K562 (cell line): Measurements from ENCODE around the gene MEX3D. TPM values are rescaled to one million over a fixed set of nuclear protein-coding genes. Genes with fewer than 3 reads are reported as not detected.

Experiments
- ARHGAP35 ChIP-seq: fragments of 450-650 bp; IDR thresholded peaks from 2 replicates; pipeline ENCODE4 v1.6.1; 2018; ENCODE audit not compliant: partially characterized antibody
- CBX3 ChIP-seq, 2 experiments: IDR thresholded peaks; 1 replicate in 1 of 2; 2 replicates in 1 of 2; pipeline ENCODE4 v1.6.1; 2012; ENCODE audit warnings: inconsistent platforms in 2 of 2, low read length in 2 of 2, borderline replicate concordance in 1 of 2, control low read depth in 1 of 2
- CHCHD3 ChIP-seq: fragments of 250-450 bp; sonication (Bioruptor Pico); IDR thresholded peaks from 2 replicates; pipeline ENCODE4 v2.1.2; 2022; ENCODE audit warnings: mild to moderate bottlenecking
- ESRRA ChIP-seq: fragments of 450-650 bp; IDR thresholded peaks from 2 replicates; pipeline ENCODE4 v1.6.1; 2014; ENCODE audit warnings: low read depth, mild to moderate bottlenecking, moderate library complexity, borderline replicate concordance
- FOXM1 ChIP-seq, 2 experiments: fragments of 450-650 bp in 1 of 2; sonication (generic) in 1 of 2; formaldehyde crosslinking in 1 of 2; IDR thresholded peaks; 2 replicates each; pipeline versions ENCODE4 v1.6.1 to v1.9.0; 2017 to 2022; ENCODE audit warnings: low read depth in 2 of 2, mild to moderate bottlenecking in 2 of 2, missing genetic modification reagents in 1 of 2, moderate library complexity in 1 of 2
- GATAD2B ChIP-seq: fragments of 450-650 bp; IDR thresholded peaks from 2 replicates; pipeline ENCODE4 v1.6.1; 2017; ENCODE audit warnings: mild to moderate bottlenecking, borderline replicate concordance
- HDAC1 ChIP-seq, 2 experiments: fragments of 450-650 bp; IDR thresholded peaks; 2 replicates each; pipeline ENCODE4 v1.6.1; 2016 to 2017; ENCODE audit warnings: inconsistent platforms in 1 of 2, mild to moderate bottlenecking in 1 of 2, moderate library complexity in 1 of 2
- ID3 ChIP-seq, 2 experiments: fragments of 250-450 bp in 1 of 2; fragments of 450-650 bp in 1 of 2; sonication (Bioruptor Pico) in 1 of 2; IDR thresholded peaks; 2 replicates each; pipeline versions ENCODE4 v1.6.1 to v1.8.0; 2016 to 2021; ENCODE audit warnings: mild to moderate bottlenecking in 2 of 2, moderate library complexity in 2 of 2, missing compliant biosample characterization in 1 of 2, missing genetic modification characterization in 1 of 2
- KLF13 ChIP-seq: fragments of 450-650 bp; IDR thresholded peaks from 2 replicates; pipeline ENCODE4 v1.6.1; 2016; ENCODE audit warnings: missing genetic modification characterization, low read depth, mild to moderate bottlenecking, missing compliant biosample characterization, moderate library complexity, borderline replicate concordance
- KLF16 ChIP-seq: IDR thresholded peaks from 2 replicates; pipeline ENCODE4 v1.6.1; 2016; ENCODE audit warnings: antibody characterized with exemption
- MYNN ChIP-seq, 2 experiments: sonication (generic); formaldehyde crosslinking in 1 of 2; IDR thresholded peaks; 2 replicates each; pipeline versions ENCODE4 v1.5.0 to v1.6.1; 2016 to 2020; ENCODE audit warnings: antibody characterized with exemption in 1 of 2, missing genetic modification reagents in 1 of 2
- NCOA4 ChIP-seq: fragments of 450-650 bp; IDR thresholded peaks from 2 replicates; pipeline ENCODE4 v1.6.1; 2018; ENCODE audit warnings: mild to moderate bottlenecking; ENCODE audit not compliant: partially characterized antibody
- NFIC ChIP-seq: fragments of 450-650 bp; IDR thresholded peaks from 2 replicates; pipeline ENCODE4 v1.6.1; 2017; ENCODE audit warnings: mild to moderate bottlenecking, inconsistent platforms
- PHF20 ChIP-seq: fragments of 450-650 bp; IDR thresholded peaks from 2 replicates; pipeline ENCODE4 v1.6.1; 2018; ENCODE audit not compliant: partially characterized antibody
- POLR2G ChIP-seq: fragments of 200-400 bp; formaldehyde crosslinking; IDR thresholded peaks from 2 replicates; pipeline ENCODE4 v1.6.1; 2017; ENCODE audit warnings: low read depth, mild to moderate bottlenecking, antibody characterized with exemption, low read length, moderate library complexity
- SMARCC2 ChIP-seq: fragments of 450-650 bp; IDR thresholded peaks from 2 replicates; pipeline ENCODE4 v1.6.1; 2017; ENCODE audit warnings: antibody characterized with exemption, moderate library complexity, mild to moderate bottlenecking, low read depth
- ZNF436 ChIP-seq: fragments of 250-450, 450-650 bp; sonication (Bioruptor Pico); formaldehyde crosslinking; IDR thresholded peaks from 2 replicates; pipeline ENCODE4 v1.7.0; 2020; ENCODE audit warnings: mild to moderate bottlenecking
- polyA plus RNA-seq, 8 experiments: library from polyadenylated mRNA; depleted of rRNA in 4 of 8; stranded (reverse) in 5 of 8; unstranded in 3 of 8; fragments of >200 nt; fragmentation: Nextera tagmentation in 2 of 8; fragmentation: Illumina TruSeq in 1 of 8; extraction: Ambion mirVana in 2 of 8; extraction: Trizol in 1 of 8; gene quantifications; 2 replicates each; pipeline versions ENCODE4 v1.2.1 to v1.2.3, GENCODE V29; 2011 to 2014; ENCODE audit warnings: inconsistent platforms in 1 of 8, missing spikeins in 1 of 8
- total RNA-seq, 7 experiments: library from RNA; depleted of rRNA in 6 of 7; stranded (reverse); fragments of >200 nt in 6 of 7; fragmentation: Illumina TruSeq in 2 of 7; extraction: Trizol in 2 of 7; gene quantifications; 2 replicates each; pipeline versions ENCODE4 v1.2.1 to v1.2.3, GENCODE V29; 2011 to 2021; ENCODE audit warnings: low replicate concordance in 1 of 7
- TF ChIP-seq, protein P1 (sequence below): fragments of 450-650 bp; IDR thresholded peaks from 2 replicates; pipeline ENCODE4 v1.6.1; 2016; ENCODE audit warnings: antibody characterized with exemption
- TF ChIP-seq, protein P2 (sequence below), 3 experiments: fragments of 200-800 bp in 1 of 3; fragments of 250-450 bp in 1 of 3; fragments of 450-650 bp in 1 of 3; sonication (Bioruptor Pico) in 1 of 3; sonication (Bioruptor generic) in 1 of 3; formaldehyde crosslinking in 1 of 3; IDR thresholded peaks; 2 replicates each; pipeline versions ENCODE4 v1.6.1 to v1.8.0; 2016 to 2022; ENCODE audit warnings: mild to moderate bottlenecking in 2 of 3, missing genetic modification characterization in 2 of 3, missing compliant biosample characterization in 1 of 3, moderate library complexity in 1 of 3
- TF ChIP-seq, protein P3 (sequence below): fragments of 450-650 bp; IDR thresholded peaks from 2 replicates; pipeline ENCODE4 v1.6.1; 2016; ENCODE audit warnings: borderline replicate concordance

MEX3D gene
- total and polyA plus RNA-seq, 9 of the 15 experiments (the other 6 are each of a cell fraction or from before 2014, with no cell fraction given) = 1.7 to 39.3 (median 5.7) TPM

DNA sequence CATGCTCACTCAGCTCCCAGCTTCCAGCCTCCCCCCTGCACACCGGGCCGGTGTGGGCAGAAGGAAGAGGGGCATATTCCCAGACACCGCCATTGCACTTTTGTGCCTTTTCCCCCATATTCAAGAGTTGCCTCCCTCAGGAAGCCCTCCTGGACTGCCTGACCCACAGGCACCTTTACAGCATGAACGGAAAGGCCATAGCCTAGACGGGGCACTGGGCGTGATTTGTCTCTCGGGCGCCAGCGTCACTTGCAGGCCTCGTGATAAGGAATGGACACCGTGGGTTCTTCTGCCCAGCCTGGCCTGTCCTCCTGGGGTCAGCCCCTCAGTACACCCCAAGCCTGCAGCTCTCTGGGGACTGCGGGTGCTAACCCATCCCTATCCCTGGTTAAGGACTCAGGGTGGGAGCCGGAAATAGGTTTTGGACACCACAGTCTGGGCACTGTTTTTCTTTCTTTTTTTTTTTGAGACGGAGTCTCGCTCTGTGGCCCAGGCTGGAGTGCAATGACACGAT, 38.1 kb upstream of the MEX3D start (continued):
- TF ChIP-seq ARHGAP35 (peak; percentile 49), FOXM1 (IDR thresholded peaks at IDR 0.05; ENCODE audit: low read depth) (0 out of 2 replicates have a peak, but pooled peaks have one; percentile 29), FOXM1 (CRISPR knock-in tag; IDR thresholded peaks at IDR 0.05; ENCODE audit: low read depth) (no peak), MYNN (IDR thresholded peaks at IDR 0.05) (no peak), MYNN (CRISPR knock-in tag; IDR thresholded peaks at IDR 0.05) (no peak), SMARCC2 (no peak), GATAD2B (no peak), KLF16 (no peak), NCOA4 (peak; percentile 60), PHF20 (peak; percentile 56), ID3 (CRISPR knock-in tag; IDR thresholded peaks at IDR 0.05) (no peak), ID3 (tag; IDR thresholded peaks at IDR 0.05) (0 out of 2 replicates have a peak, but pooled peaks have one; percentile 4), POLR2G (no peak), KLF13 (peak; percentile 40; the same call in 1 of the 2 replicates), NFIC (peak; percentile 33; the same call in 1 of the 2 replicates), HDAC1 (IDR thresholded peaks at IDR 0.05) (peak; percentile 24 to 67; a peak in 2 of 4 replicates), ESRRA (peak; percentile 35; the same call in 1 of the 2 replicates), CBX3 (IDR thresholded peaks at IDR 0.05; ENCODE audit: borderline replicate concordance in 1 of 2, low read length in 2 of 2) (0 out of 3 replicates have a peak, but pooled peaks of 1 of the 2 experiments have one; percentile 6), CHCHD3 (CRISPR knock-in tag) (no peak), ZNF436 (CRISPR knock-in tag) (peak; percentile 99)
- TF ChIP-seq, protein P1, sequence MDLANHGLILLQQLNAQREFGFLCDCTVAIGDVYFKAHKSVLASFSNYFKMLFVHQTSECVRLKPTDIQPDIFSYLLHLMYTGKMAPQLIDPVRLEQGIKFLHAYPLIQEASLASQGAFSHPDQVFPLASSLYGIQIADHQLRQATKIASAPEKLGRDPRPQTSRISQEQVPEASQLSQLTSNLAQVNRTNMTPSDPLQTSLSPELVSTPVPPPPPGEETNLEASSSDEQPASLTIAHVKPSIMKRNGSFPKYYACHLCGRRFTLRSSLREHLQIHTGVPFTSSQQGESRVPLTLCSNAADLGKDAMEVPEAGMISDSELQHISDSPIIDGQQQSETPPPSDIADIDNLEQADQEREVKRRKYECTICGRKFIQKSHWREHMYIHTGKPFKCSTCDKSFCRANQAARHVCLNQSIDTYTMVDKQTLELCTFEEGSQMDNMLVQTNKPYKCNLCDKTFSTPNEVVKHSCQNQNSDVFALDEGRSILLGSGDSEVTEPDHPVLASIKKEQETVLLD = no peak
- TF ChIP-seq, protein P2, sequence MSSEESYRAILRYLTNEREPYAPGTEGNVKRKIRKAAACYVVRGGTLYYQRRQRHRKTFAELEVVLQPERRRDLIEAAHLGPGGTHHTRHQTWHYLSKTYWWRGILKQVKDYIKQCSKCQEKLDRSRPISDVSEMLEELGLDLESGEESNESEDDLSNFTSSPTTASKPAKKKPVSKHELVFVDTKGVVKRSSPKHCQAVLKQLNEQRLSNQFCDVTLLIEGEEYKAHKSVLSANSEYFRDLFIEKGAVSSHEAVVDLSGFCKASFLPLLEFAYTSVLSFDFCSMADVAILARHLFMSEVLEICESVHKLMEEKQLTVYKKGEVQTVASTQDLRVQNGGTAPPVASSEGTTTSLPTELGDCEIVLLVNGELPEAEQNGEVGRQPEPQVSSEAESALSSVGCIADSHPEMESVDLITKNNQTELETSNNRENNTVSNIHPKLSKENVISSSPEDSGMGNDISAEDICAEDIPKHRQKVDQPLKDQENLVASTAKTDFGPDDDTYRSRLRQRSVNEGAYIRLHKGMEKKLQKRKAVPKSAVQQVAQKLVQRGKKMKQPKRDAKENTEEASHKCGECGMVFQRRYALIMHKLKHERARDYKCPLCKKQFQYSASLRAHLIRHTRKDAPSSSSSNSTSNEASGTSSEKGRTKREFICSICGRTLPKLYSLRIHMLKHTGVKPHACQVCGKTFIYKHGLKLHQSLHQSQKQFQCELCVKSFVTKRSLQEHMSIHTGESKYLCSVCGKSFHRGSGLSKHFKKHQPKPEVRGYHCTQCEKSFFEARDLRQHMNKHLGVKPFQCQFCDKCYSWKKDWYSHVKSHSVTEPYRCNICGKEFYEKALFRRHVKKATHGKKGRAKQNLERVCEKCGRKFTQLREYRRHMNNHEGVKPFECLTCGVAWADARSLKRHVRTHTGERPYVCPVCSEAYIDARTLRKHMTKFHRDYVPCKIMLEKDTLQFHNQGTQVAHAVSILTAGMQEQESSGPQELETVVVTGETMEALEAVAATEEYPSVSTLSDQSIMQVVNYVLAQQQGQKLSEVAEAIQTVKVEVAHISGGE (CRISPR knock-in tag; IDR thresholded peaks at IDR 0.05) = no peak
- TF ChIP-seq, protein P3, sequence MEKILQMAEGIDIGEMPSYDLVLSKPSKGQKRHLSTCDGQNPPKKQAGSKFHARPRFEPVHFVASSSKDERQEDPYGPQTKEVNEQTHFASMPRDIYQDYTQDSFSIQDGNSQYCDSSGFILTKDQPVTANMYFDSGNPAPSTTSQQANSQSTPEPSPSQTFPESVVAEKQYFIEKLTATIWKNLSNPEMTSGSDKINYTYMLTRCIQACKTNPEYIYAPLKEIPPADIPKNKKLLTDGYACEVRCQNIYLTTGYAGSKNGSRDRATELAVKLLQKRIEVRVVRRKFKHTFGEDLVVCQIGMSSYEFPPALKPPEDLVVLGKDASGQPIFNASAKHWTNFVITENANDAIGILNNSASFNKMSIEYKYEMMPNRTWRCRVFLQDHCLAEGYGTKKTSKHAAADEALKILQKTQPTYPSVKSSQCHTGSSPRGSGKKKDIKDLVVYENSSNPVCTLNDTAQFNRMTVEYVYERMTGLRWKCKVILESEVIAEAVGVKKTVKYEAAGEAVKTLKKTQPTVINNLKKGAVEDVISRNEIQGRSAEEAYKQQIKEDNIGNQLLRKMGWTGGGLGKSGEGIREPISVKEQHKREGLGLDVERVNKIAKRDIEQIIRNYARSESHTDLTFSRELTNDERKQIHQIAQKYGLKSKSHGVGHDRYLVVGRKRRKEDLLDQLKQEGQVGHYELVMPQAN = no peak
